IMR-90 (cell line): Measurements from ENCODE around the gene ARHGEF4. TPM values are rescaled to one million over a fixed set of nuclear protein-coding genes. Genes with fewer than 3 reads are reported as not detected.

Experiments used
- ATAC-seq: fragments of 200-7000 bp; cut with Tn5 transposase; 2 replicates; pipeline ENCODE4 v1.9.1; 2020; ENCODE audit warnings: low read depth, mild to moderate bottlenecking, moderate library complexity
- BruUV-seq: library from RNA; stranded (reverse); fragments of 400-500 nt; replicated peaks from 2 replicates; lab custom pipeline; 2021; lab: Mats Ljungman, UMichigan
- CTCF ChIA-PET: fragments of 300-600 bp; formaldehyde crosslinking; extraction: SDS; loops from one replicate; lab custom pipeline; 2021; ENCODE audit warnings: antibody characterized with exemption; lab: Yijun Ruan, JAX
- POLR2A ChIA-PET: fragments of 300-600 bp; sonication (Branson Sonifier 250); formaldehyde crosslinking; loops from one replicate; lab custom pipeline; 2022; ENCODE audit warnings: antibody characterized with exemption; ENCODE audit not compliant: unreplicated experiment; lab: Charles Lee
- DNase-seq: peaks from one replicate; pipeline ENCODE4 v3.0.0; 2013
- H2AFZ ChIP-seq: replicated peaks from 2 replicates; pipeline ENCODE3; 2013; ENCODE audit warnings: low read length, mild to moderate bottlenecking; ENCODE audit not compliant: poor library complexity
- H2AK5ac ChIP-seq: 2 replicates; pipeline ENCODE4 v1.6.1; 2013; ENCODE audit warnings: low read depth, low read length, inconsistent platforms
- H2AK9ac ChIP-seq: replicated peaks from 2 replicates; pipeline ENCODE3; 2013; ENCODE audit warnings: mild to moderate bottlenecking, low read depth, low read length, moderate library complexity; ENCODE audit not compliant: poor library complexity
- H2BK120ac ChIP-seq: 2 replicates; pipeline ENCODE4 v1.6.1; 2013; ENCODE audit warnings: low read depth, low read length, inconsistent platforms
- H2BK15ac ChIP-seq: 3 replicates; pipeline ENCODE4 v1.6.1; 2013; ENCODE audit warnings: low read depth, low read length, inconsistent platforms
- H2BK20ac ChIP-seq: 2 replicates; pipeline ENCODE4 v1.6.1; 2013; ENCODE audit warnings: low read depth, mild to moderate bottlenecking, inconsistent platforms, low read length, moderate library complexity
- H2BK5ac ChIP-seq: 2 replicates; pipeline ENCODE4 v1.6.1; 2013; ENCODE audit warnings: mild to moderate bottlenecking, low read depth, low read length, inconsistent platforms; ENCODE audit not compliant: poor library complexity, severe bottlenecking
- H3K14ac ChIP-seq: replicated peaks from 2 replicates; pipeline ENCODE4 v1.6.1; 2013; ENCODE audit warnings: low read depth, low read length, inconsistent platforms
- H3K18ac ChIP-seq: 2 replicates; pipeline ENCODE4 v1.6.1; 2013; ENCODE audit warnings: low read depth, low read length, control low read depth
- H3K23ac ChIP-seq: 2 replicates; pipeline ENCODE4 v1.6.1; 2013; ENCODE audit warnings: low read depth, low read length, inconsistent platforms
- H3K27ac ChIP-seq: 2 replicates; pipeline ENCODE4 v1.5.1; 2013; ENCODE audit warnings: mild to moderate bottlenecking, control low read depth, low read length; ENCODE audit not compliant: insufficient read depth
- H3K27me3 ChIP-seq: 2 replicates; pipeline ENCODE4 v1.6.1; 2013; ENCODE audit warnings: low read length; ENCODE audit not compliant: control insufficient read depth, insufficient read depth
- H3K36me3 ChIP-seq: 2 replicates; pipeline ENCODE4 v1.6.1; 2013; ENCODE audit warnings: low read length, mixed read lengths; ENCODE audit not compliant: control insufficient read depth, insufficient read depth
- H3K4ac ChIP-seq: 2 replicates; pipeline ENCODE4 v1.6.1; 2013; ENCODE audit warnings: low read depth, low read length, inconsistent platforms
- H3K4me1 ChIP-seq: 2 replicates; pipeline ENCODE4 v1.6.1; 2013; ENCODE audit warnings: low read length, mixed read lengths; ENCODE audit not compliant: control insufficient read depth, insufficient read depth
- H3K4me2 ChIP-seq: 2 replicates; pipeline ENCODE4 v1.6.1; 2013; ENCODE audit warnings: low read depth, mild to moderate bottlenecking, control low read depth, low read length, moderate library complexity
- H3K4me3 ChIP-seq: 2 replicates; pipeline ENCODE4 v1.5.1; 2013; ENCODE audit warnings: low read depth, mild to moderate bottlenecking, control low read depth, low read length, moderate library complexity; ENCODE audit not compliant: insufficient read depth
- H3K56ac ChIP-seq: 2 replicates; pipeline ENCODE4 v1.6.1; 2013; ENCODE audit warnings: low read length, inconsistent platforms; ENCODE audit not compliant: insufficient read depth; ENCODE audit errors: extremely low read depth
- H3K79me1 ChIP-seq, 2 experiments: 2 replicates each; pipeline ENCODE4 v1.6.1; 2013; ENCODE audit warnings: low read length in 2 of 2, inconsistent platforms in 1 of 2, low read depth in 1 of 2
- H3K9ac ChIP-seq: 2 replicates; pipeline ENCODE4 v1.6.1; 2013; ENCODE audit warnings: low read depth, low read length, control low read depth
- H3K9me1 ChIP-seq: 2 replicates; pipeline ENCODE4 v1.6.1; 2013; ENCODE audit warnings: low read length, inconsistent platforms; ENCODE audit not compliant: insufficient read depth
- H3K9me3 ChIP-seq: 2 replicates; pipeline ENCODE4 v1.6.1; 2013; ENCODE audit warnings: low read length; ENCODE audit not compliant: control insufficient read depth, insufficient read depth
- H4K20me1 ChIP-seq: 2 replicates; pipeline ENCODE4 v1.6.1; 2013; ENCODE audit warnings: low read length, inconsistent platforms; ENCODE audit not compliant: insufficient read depth
- H4K5ac ChIP-seq: 2 replicates; pipeline ENCODE4 v1.6.1; 2013; ENCODE audit warnings: mild to moderate bottlenecking, low read depth, low read length, control low read depth
- H4K8ac ChIP-seq, 2 experiments: 2 replicates each; pipeline ENCODE4 v1.6.1; 2013; ENCODE audit warnings: low read depth in 2 of 2, low read length in 2 of 2, control low read depth in 1 of 2, inconsistent platforms in 1 of 2
- H4K91ac ChIP-seq: 2 replicates; pipeline ENCODE4 v1.6.1; 2013; ENCODE audit warnings: low read depth, low read length, inconsistent platforms; ENCODE audit not compliant: insufficient read depth
- BHLHE40 ChIP-seq: fragments of 150-350 bp; IDR thresholded peaks from 2 replicates; pipeline ENCODE4 v1.6.1; 2016; ENCODE audit warnings: mild to moderate bottlenecking, low read depth, low read length
- CTCF ChIP-seq: conservative IDR thresholded peaks from 2 replicates; pipeline ENCODE4 v1.5.1; 2012; ENCODE audit warnings: mild to moderate bottlenecking, low read depth, low read length, improper control_type of control experiment
- RAD21 ChIP-seq: IDR thresholded peaks from 2 replicates; pipeline ENCODE4 v1.6.1; 2012; ENCODE audit warnings: low read length, improper control_type of control experiment
- SMC3 ChIP-seq: fragments of 150-350 bp; IDR thresholded peaks from 2 replicates; pipeline ENCODE4 v1.6.1; 2016; ENCODE audit warnings: low read depth, mild to moderate bottlenecking, antibody characterized with exemption, low read length, moderate library complexity
- WGBS, 2 experiments: methylation state at CpG; one replicate each; pipeline versions ENCODE4 v1.1.5 to v1.1.7; 2013; ENCODE audit warnings: missing lambda C conversion rate in 2 of 2; ENCODE audit not compliant: insufficient read length in 1 of 2; ENCODE audit errors: extremely low coverage in 2 of 2; 5-methylcytosine and 5-hydroxymethylcytosine counted together
- dilution Hi-C: fragments of 300-500 bp; cut with HindIII; formaldehyde crosslinking; loops from one replicate; pipeline ENCODE4 v1.14.3; 2018; ENCODE audit warnings: low sequenced_read_pairs; ENCODE audit not compliant: unreplicated experiment
- in situ Hi-C: fragments of 300-500 bp; cut with MboI; formaldehyde crosslinking; loops from 3 replicates; pipeline ENCODE4 v1.14.3; 2019; ENCODE audit warnings: low sequenced_read_pairs, inconsistent platforms, mixed read lengths
- intact Hi-C: fragments of 100-400 bp; cut with micrococcal nuclease; formaldehyde crosslinking; loops from 2 replicates; pipeline ENCODE4 v1.10.0; 2022
- polyA plus RNA-seq, 3 experiments: library from polyadenylated mRNA; depleted of rRNA; stranded (reverse); fragments of >200 nt; gene quantifications; 2 replicates each; pipeline ENCODE4 v1.2.3, GENCODE V29; 2012; ENCODE audit warnings: low replicate concordance in 1 of 3
- total RNA-seq: library from RNA; depleted of rRNA; stranded (reverse); fragments of >200 nt; gene quantifications from 2 replicates; pipeline ENCODE4 v1.2.3, GENCODE V29; 2012

The ARHGEF4 gene
- total and polyA plus RNA-seq, 2 of the 4 experiments (the other 2 are of a cell fraction): 2.7 to 5.0 TPM

GRCh38 chr2:130920415-130921163 lies 83.9 kb downstream of the ARHGEF4 start:
- intact Hi-C loops: loop anchor here (1.0 kb wide), 1 partner anchor 123 kb away; no protein-coding TSS in a partner anchor
- H2BK15ac ChIP-seq: no peak overlapping the region
- CTCF ChIA-PET: interaction anchor here (0.6 to 1.9 kb wide), 2 partner anchors 14 to 123 kb away, joined by 3 to 6 read pairs; no protein-coding TSS in a partner anchor

More at GRCh38 chr2:130920415-130921163, 83.9 kb downstream of the ARHGEF4 start:
- Histone ChIP-seq H3K9ac (no peak overlapping the region), H3K27ac (no peak overlapping the region), H3K4me1 (no peaks in the 10 kb centered on the region), H2AK9ac (no peak overlapping the region), H3K9me3 (no peaks in the 10 kb centered on the region), H4K91ac (no peak overlapping the region), H2AK5ac (no peak overlapping the region), H2BK5ac (no peak overlapping the region), H2BK120ac (no peak overlapping the region), H3K4ac (no peak overlapping the region), H3K79me1 (no peaks in the 10 kb centered on the region), H3K23ac (no peak overlapping the region), H2BK20ac (no peak overlapping the region), H3K14ac (no peak overlapping the region), H4K8ac (no peak overlapping the region), H3K9me1 (no peaks in the 10 kb centered on the region), H3K36me3 (no peaks in the 10 kb centered on the region), H3K18ac (no peak overlapping the region), H4K5ac (no peak overlapping the region), H4K20me1 (no peaks in the 10 kb centered on the region), H2AFZ (peak overlapping the region; percentile 56), H3K27me3 (peaks cover 6% of the 10 kb centered on the region; the same call in 1 of the 2 replicates), H3K56ac (no peak overlapping the region), H3K4me3 (no peak overlapping the region), H3K4me2 (no peak overlapping the region)
- no TSS peak for BruUV-seq
- WGBS, 2 experiments: no CpG with 5 or more reads among the region's 7 CpGs
- in situ Hi-C loops: no loop called here
- dilution Hi-C loops: no loop called here
- TF ChIP-seq RAD21 (peak; percentile 62), BHLHE40 (no peak), CTCF (peak; percentile 83), SMC3 (peak; percentile 80)
- peak; percentile 94 for ATAC-seq
- DNase-seq: peak; percentile 64
- POLR2A ChIA-PET: no interaction called here
